Endothelial cell of umbilical vein (primary cell): ENCODE measurements around the gene P2RX1. TPM values are rescaled to one million over a fixed set of nuclear protein-coding genes. Genes with fewer than 3 reads are reported as not detected.

Experiments
- BruUV-seq: library from RNA; stranded (reverse); fragments of 400-500 nt; replicated peaks from 2 replicates; lab custom pipeline; 2021; lab: Mats Ljungman, UMichigan
- CTCF ChIA-PET: fragments of 300-600, 350-600 bp; sonication (Branson Sonifier 250); formaldehyde crosslinking; loops from one replicate; lab custom pipeline; 2021; ENCODE audit warnings: antibody characterized with exemption, inconsistent platforms; lab: Charles Lee
- POLR2A ChIA-PET: fragments of 300-600, 350-600 bp; sonication (Branson Sonifier 250); formaldehyde crosslinking; loops from one replicate; lab custom pipeline; 2021; ENCODE audit warnings: antibody characterized with exemption, inconsistent platforms; lab: Charles Lee
- DNase-seq: peaks from one replicate; pipeline ENCODE4 v3.0.0-alpha.2; 2011; ENCODE audit warnings: low read depth, low spot score
- FAIRE-seq: peaks from 2 replicates; lab custom pipeline; 2011; peaks lifted over from hg19 to GRCh38; lab: Jason Lieb, UNC
- H2AFZ ChIP-seq: 2 replicates; pipeline ENCODE4 v1.6.0; 2012; ENCODE audit warnings: low read depth, low read length, control low read depth, inconsistent platforms
- H3K27ac ChIP-seq: 2 replicates; pipeline ENCODE4 v1.5.1; 2011; ENCODE audit warnings: low read depth, mild to moderate bottlenecking, control low read depth, low read length, moderate library complexity; ENCODE audit not compliant: insufficient read depth
- H3K27me3 ChIP-seq, 2 experiments: 2 replicates each; pipeline versions ENCODE4 v1.6.0 to v1.6.1; 2011; ENCODE audit warnings: low read length in 2 of 2, mixed read lengths in 1 of 2; ENCODE audit not compliant: control insufficient read depth in 2 of 2, insufficient read depth in 2 of 2
- H3K36me3 ChIP-seq, 2 experiments: 2 replicates in 1 of 2; 3 replicates in 1 of 2; pipeline ENCODE4 v1.5.1; 2011; ENCODE audit warnings: low read length in 2 of 2, mild to moderate bottlenecking in 1 of 2, moderate library complexity in 1 of 2; ENCODE audit not compliant: control insufficient read depth in 2 of 2, insufficient read depth in 2 of 2; ENCODE audit errors: extremely low read depth in 1 of 2
- H3K4me1 ChIP-seq: 3 replicates; pipeline ENCODE4 v1.5.1; 2011; ENCODE audit warnings: mild to moderate bottlenecking, low read length; ENCODE audit not compliant: control insufficient read depth, insufficient read depth; ENCODE audit errors: extremely low read depth
- H3K4me2 ChIP-seq: 2 replicates; pipeline ENCODE4 v1.6.1; 2011; ENCODE audit warnings: low read length, control low read depth, mixed read lengths; ENCODE audit not compliant: insufficient read depth
- H3K4me3 ChIP-seq, 3 experiments: fragments of 200-600 bp in 1 of 3; sonication (generic), shearing (Covaris generic) in 1 of 3; replicated peaks in 1 of 3; 2 replicates each; pipeline ENCODE4 v1.5.1; 2011 to 2016; ENCODE audit warnings: control low read depth in 3 of 3, low read length in 3 of 3, mild to moderate bottlenecking in 2 of 3, inconsistent platforms in 1 of 3, low read depth in 1 of 3, moderate library complexity in 1 of 3; ENCODE audit not compliant: insufficient read depth in 1 of 3
- H3K79me2 ChIP-seq: 2 replicates; pipeline ENCODE4 v1.6.0; 2012; ENCODE audit warnings: low read length, inconsistent platforms; ENCODE audit not compliant: control insufficient read depth, insufficient read depth
- H3K9ac ChIP-seq: replicated peaks from 2 replicates; pipeline ENCODE3; 2011; ENCODE audit warnings: low read length, control low read depth; ENCODE audit not compliant: insufficient read depth; ENCODE audit errors: extremely low read depth
- H3K9me1 ChIP-seq: replicated peaks from 3 replicates; pipeline ENCODE4 v1.6.0; 2011; ENCODE audit warnings: mild to moderate bottlenecking, low read length; ENCODE audit not compliant: control insufficient read depth, insufficient read depth; ENCODE audit errors: extremely low read depth
- H3K9me3 ChIP-seq: replicated peaks from 2 replicates; pipeline ENCODE4 v1.5.1; 2012; ENCODE audit warnings: low read length, inconsistent platforms; ENCODE audit not compliant: control insufficient read depth, insufficient read depth
- H4K20me1 ChIP-seq: replicated peaks from 2 replicates; pipeline ENCODE3; 2011; ENCODE audit warnings: mild to moderate bottlenecking, low read length; ENCODE audit not compliant: control insufficient read depth, insufficient read depth; ENCODE audit errors: extremely low read depth
- EZH2 ChIP-seq: IDR thresholded peaks from 2 replicates; pipeline ENCODE4 v1.6.1; 2012; ENCODE audit warnings: borderline replicate concordance, low read depth, mild to moderate bottlenecking, moderate library complexity, low read length, inconsistent platforms; ENCODE audit not compliant: severe bottlenecking
- FOS ChIP-seq: IDR thresholded peaks from 2 replicates; pipeline ENCODE4 v1.6.1; 2011; ENCODE audit warnings: mild to moderate bottlenecking, low read length, moderate library complexity, borderline replicate concordance; ENCODE audit not compliant: insufficient read depth
- GATA2 ChIP-seq: IDR thresholded peaks from 2 replicates; pipeline ENCODE4 v1.7.0; 2011; ENCODE audit warnings: low read depth, mild to moderate bottlenecking, moderate library complexity, mixed read lengths, low read length; ENCODE audit not compliant: insufficient read length, insufficient read depth
- JUN ChIP-seq: IDR thresholded peaks from 2 replicates; pipeline ENCODE4 v1.6.1; 2011; ENCODE audit warnings: borderline replicate concordance, low read depth; ENCODE audit not compliant: insufficient read length, insufficient read depth
- MYC ChIP-seq: IDR thresholded peaks from one replicate; pipeline ENCODE4 v1.6.1; 2011; ENCODE audit warnings: mild to moderate bottlenecking, low read depth, low read length
- POLR2A ChIP-seq: IDR thresholded peaks from 2 replicates; pipeline ENCODE4 v1.6.1; 2012; ENCODE audit warnings: low read depth, mild to moderate bottlenecking, control low read depth, low read length
- POLR2AphosphoS5 ChIP-seq: IDR thresholded peaks from 2 replicates; pipeline ENCODE4 v1.6.1; 2012; ENCODE audit warnings: low read depth, mild to moderate bottlenecking, control low read depth, low read length, moderate library complexity; ENCODE audit not compliant: insufficient read depth
- dilution Hi-C: fragments of 300-500 bp; cut with MboI; formaldehyde crosslinking; loops from one replicate; pipeline ENCODE4 v1.15.0; 2019; ENCODE audit warnings: low sequenced_read_pairs; ENCODE audit not compliant: extremely low pct_ligation_motif_present
- intact Hi-C: fragments of 100-400 bp; cut with micrococcal nuclease; formaldehyde crosslinking; loops from one replicate; pipeline ENCODE4 v1.10.0; 2022
- polyA plus RNA-seq, 4 experiments: library from polyadenylated mRNA; depleted of rRNA in 3 of 4; stranded (reverse) in 3 of 4; unstranded in 1 of 4; fragments of >200 nt; gene quantifications; 2 replicates each; pipeline versions ENCODE4 v1.2.1 to v1.2.3, GENCODE V29; 2011 to 2012; ENCODE audit warnings: missing spikeins in 1 of 4
- total RNA-seq: library from RNA; stranded (reverse); gene quantifications from 2 replicates; pipeline ENCODE4 v1.2.3, GENCODE V29; 2021
- TF ChIP-seq, protein P1 (sequence below), 2 donors: IDR thresholded peaks; 1 replicate in 1 of 2; 2 replicates in 1 of 2; pipeline ENCODE4 v1.5.1; 2011; ENCODE audit warnings: low read length in 2 of 2, mild to moderate bottlenecking in 2 of 2, moderate library complexity in 2 of 2, control low read depth in 1 of 2, inconsistent platforms in 1 of 2, low read depth in 1 of 2; ENCODE audit not compliant: insufficient read depth in 1 of 2; ENCODE audit errors: extremely low read depth in 1 of 2
- TF ChIP-seq, protein P2 (sequence below): IDR thresholded peaks from 2 replicates; pipeline ENCODE4 v1.6.1; 2011; ENCODE audit not compliant: insufficient read depth, insufficient read length

Gene P2RX1
- total and polyA plus RNA-seq, 2 donors (not counting 3 experiments of a cell fraction or from before 2014, with no cell fraction given) = not detected

DNA sequence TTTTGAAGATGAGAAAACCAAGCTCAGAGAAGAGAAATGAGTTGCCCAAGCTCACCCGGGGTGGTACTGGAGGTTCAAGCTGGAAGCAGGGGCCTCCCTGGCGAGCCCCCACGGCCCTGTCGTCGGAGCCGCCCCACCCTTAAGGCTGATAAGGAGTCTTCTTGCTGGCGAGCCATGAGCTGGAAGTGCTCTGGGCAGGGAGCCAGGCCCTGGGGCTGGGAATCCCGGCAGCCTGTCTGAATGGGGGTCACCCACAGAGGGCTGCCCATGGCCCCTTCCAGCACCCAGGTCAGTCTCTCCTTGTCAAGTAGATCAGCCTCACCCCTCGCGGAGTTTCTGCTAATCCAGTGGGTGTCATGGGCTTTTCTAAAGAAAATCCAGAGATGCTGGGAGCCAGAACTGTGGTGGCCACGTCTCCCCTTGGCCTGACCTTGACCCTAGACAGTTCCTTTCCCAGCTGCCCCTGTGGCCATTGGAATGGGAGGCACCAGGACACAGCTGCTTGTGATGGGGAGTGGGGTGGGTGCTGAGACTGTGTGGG is 1.2 kb upstream of the P2RX1 start:
- Histone ChIP-seq H3K9ac (no peak overlapping the region), H3K4me1 (peaks cover 15% of the 10 kb centered on the region), H3K36me3 (no peaks in the 10 kb centered on the region), H2AFZ (peak overlapping the region; percentile 25), H3K4me2 (no peak overlapping the region), H3K9me3 (no peaks in the 10 kb centered on the region), H3K79me2 (no peaks in the 10 kb centered on the region), H3K27me3 (no peaks in the 10 kb centered on the region), H3K9me1 (no peaks in the 10 kb centered on the region), H4K20me1 (no peaks in the 10 kb centered on the region), H3K4me3 (no peak overlapping the region), H3K27ac (no peak overlapping the region)
- dilution Hi-C loops (no loop called here), intact Hi-C loops (no loop called here)
- ChIA-PET POLR2A (no interaction called here), CTCF (interaction anchor here (0.5 to 2.7 kb wide), 7 partner anchors 8 to 307 kb away, joined by 3 to 26 read pairs (median 6); no protein-coding TSS in a partner anchor)
- peak; percentile 31 for DNase-seq
- no TSS peak for BruUV-seq
- FAIRE-seq = peak; percentile 57
- TF ChIP-seq, protein P1, sequence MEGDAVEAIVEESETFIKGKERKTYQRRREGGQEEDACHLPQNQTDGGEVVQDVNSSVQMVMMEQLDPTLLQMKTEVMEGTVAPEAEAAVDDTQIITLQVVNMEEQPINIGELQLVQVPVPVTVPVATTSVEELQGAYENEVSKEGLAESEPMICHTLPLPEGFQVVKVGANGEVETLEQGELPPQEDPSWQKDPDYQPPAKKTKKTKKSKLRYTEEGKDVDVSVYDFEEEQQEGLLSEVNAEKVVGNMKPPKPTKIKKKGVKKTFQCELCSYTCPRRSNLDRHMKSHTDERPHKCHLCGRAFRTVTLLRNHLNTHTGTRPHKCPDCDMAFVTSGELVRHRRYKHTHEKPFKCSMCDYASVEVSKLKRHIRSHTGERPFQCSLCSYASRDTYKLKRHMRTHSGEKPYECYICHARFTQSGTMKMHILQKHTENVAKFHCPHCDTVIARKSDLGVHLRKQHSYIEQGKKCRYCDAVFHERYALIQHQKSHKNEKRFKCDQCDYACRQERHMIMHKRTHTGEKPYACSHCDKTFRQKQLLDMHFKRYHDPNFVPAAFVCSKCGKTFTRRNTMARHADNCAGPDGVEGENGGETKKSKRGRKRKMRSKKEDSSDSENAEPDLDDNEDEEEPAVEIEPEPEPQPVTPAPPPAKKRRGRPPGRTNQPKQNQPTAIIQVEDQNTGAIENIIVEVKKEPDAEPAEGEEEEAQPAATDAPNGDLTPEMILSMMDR (IDR thresholded peaks at IDR 0.05; ENCODE audit: extremely low read depth in 1 of 2, insufficient read depth in 1 of 2, low read depth in 1 of 2, low read length in 2 of 2) = no peak
- TF ChIP-seq POLR2AphosphoS5 (no peak), MYC (no peak), FOS (no peak), JUN (no peak), GATA2 (no peak), POLR2A (no peak), EZH2 (no peak)
- TF ChIP-seq, protein P2, sequence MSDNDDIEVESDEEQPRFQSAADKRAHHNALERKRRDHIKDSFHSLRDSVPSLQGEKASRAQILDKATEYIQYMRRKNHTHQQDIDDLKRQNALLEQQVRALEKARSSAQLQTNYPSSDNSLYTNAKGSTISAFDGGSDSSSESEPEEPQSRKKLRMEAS = no peak
